HCEC 1CT (cell line): ENCODE results near the gene SNX13.
"Not testable (repeated sequence)": the region's sequence is repeated elsewhere in the genome, so short reads cannot be mapped to it uniquely, and the experiment has no call there.

Experiments used
- DNase-seq: peaks from one replicate; pipeline ENCODE4 v3.0.0-alpha.2; 2017

Gene SNX13

DNA sequence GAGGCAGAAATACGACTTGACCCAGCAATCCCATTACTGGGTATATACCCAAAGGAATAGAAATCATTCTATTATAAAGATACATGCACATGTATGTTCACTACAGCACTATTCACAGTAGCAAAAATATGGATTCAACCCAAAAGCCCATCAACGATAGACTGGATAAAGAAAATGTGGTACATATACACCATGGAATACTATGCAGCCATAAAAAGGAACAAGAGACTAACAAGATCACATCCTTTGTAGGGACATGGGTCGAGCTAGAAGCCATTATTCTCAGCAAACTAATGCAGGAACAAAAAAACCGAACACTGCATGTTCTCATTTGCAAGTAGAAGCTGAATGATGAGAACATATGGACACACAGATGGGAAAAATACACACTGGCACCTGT lies 31.0 kb downstream of the SNX13 start:
- DNase-seq: not testable (repeated sequence)

DNA sequence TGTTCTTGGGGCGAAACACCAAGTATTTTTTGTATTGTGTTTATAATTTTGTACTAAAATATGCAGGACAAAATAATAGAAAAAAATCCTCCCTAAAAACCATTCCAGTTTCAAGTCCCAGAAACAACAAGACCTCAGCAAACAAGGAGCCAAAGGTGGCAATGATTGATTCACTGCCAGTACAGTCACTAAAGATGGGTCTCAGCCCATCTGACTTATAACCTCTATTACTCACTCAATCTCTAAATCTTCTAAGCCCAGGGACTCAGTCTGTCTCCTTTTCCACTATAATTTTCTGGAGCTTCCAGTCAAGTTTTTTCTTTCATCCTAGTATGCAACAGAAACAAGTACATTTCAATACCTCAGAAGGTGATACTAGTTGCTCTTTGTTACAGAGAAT lies 33.3 kb downstream of the SNX13 start:
- peak; percentile 36 for DNase-seq

DNA sequence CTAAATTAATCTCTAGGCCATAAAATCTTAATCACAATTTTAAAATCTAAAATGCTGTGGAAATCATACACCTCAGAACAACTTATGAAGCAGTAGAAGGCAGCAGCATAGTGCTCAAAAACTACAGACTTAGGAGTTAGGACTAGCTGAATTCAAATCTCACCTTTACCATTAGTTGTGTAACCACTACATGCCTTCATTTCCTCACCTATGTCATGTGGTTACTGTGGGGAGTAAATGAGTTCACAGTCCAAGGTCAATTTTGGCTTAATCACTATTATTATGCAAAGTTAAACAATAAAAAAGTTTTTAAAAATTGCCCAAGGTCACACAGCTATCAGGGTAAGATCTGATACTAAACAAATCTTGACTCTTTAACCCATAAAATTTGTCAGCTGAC lies 37.0 kb downstream of the SNX13 start:
- DNase-seq: no peak

DNA sequence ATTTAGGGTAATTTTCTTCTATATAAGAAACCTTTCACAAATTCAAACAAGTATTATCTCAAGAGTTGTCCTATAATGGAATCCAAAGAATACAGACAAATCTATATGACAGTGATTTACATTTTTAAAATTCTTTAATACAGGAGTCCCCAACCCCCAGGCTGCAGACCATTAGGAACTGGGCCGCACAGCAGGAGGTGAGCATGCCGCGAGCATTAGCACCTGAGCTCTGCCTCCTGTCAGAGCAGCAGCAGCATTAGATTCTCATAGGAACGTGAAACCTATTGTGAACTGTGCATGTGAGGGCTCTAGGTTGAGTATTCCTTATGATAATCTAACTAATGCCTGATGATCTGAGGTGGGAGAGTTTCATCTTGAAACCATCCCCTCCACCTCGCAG lies 37.7 kb downstream of the SNX13 start:
- DNase-seq: no peak

DNA sequence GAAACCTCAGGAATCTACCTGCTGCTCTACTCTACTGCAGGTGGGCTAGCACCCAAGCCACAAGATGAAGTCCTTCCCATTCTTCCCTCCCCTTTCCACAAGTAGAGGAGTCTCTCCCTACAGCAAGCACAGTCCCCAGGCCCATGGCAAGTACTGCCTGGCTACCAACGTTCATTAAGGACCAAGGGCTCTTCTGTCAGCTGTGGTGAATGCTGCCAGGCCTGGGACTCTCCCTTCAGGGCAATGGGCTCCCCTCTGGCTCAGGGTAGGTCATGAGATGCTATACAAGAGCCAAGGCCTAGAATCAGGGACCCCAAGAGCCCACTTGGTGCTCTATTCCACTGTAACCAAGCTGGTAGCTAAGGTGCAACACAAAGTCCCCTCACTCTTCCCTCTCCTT lies 39.8 kb downstream of the SNX13 start:
- DNase-seq: no peak

DNA sequence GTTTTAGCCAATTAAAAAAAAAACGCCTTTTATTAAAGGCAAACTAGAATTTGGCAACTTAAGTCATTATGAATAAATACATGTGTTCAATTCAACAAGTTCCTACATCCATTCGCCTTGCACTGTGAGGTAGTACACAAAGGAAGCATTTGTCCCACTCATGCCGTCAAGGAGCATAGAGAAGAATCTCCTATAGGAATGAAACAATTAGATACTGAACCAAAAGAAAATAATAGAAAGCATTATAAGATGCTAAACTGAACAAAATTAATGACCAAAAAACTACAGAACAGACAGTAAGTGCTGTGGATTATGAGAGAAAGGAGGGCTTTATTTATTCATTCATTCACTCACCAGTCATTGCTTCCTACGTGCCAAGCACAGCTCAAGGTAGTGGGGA lies 42.2 kb downstream of the SNX13 start:
- DNase-seq: no peak

DNA sequence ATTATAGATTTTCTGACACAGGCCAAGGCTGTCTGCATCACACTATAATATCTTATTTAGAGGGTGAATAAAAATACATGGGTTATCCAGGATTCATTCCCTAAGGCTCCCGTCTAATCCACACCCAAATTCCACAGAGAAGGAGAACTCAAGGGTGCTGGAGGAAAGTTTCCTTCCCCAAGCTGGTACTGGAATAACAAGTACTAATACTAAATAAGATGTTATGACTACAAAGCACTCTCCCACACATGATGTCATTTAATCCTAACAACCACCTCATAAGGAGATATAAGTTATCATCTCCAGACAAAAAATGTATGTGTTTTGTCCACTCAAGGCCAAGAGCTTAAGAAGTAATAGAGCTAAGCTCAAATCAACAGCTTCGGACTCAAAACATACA lies 53.0 kb downstream of the SNX13 start:
- no peak for DNase-seq

DNA sequence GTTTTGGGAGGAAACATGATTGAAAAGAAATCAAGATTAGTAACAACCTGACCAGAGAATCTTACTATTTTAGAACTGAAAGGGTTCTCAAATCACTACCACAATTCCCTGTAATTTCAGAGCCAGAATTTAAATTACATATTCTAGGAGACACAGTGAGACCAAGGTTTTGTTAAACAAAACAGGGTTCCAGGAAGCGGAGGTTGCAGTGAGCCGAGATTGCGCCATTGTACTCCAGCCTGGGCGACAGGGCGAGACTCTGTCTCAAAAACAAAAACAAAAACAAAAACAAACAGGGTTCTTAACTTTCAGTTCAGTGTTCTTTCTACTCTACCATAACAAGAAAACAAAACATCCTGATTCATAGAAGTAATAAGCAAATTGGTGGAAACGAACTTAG lies 57.6 kb downstream of the SNX13 start:
- no peak for DNase-seq

DNA sequence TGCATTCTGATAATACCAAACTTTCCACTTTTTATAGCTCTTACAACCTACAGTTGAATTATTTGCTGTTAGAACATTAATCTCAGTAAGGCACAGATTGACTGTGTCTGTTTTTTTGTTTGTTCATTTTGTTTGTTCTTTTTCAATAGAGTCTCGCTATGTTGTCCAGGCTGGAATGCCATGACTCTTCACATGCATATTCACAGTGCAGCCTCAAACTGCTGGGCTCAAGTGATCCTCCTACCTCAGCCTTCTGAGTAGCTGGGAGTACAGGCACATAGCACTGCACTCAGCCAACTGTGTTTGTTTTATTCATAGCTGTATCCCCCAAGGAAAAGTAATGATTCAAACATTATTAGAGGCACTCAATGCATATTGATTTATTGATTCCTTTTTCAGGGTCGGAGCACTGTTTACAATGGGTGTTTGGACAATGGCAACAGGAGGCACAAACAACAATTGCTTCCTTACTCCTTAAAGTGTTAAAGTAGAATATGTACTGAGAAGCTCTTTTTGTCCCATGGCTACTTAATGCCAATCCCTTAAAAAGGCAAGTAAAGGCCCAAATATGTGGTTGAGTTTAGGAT lies 61.1 kb downstream of the SNX13 start:
- DNase-seq: no peak

DNA sequence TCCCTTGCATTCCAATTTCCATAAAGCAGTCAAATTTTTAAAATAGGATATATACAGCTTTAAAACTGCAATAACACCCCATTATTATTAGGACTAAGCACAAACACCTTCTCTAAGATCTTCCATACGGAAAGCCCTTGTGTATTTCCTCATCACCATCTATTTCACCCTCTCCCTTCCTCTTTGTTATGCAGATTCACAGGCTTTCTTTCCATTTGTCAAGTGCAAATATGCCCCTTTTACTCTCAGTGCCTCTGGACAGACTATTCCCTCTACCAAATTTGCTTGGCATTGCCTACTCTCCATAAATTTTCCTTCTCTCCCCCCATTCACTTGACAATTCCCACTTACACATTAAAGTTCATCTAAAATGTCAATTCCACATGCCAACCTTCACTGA lies 61.7 kb downstream of the SNX13 start:
- DNase-seq: no peak

DNA sequence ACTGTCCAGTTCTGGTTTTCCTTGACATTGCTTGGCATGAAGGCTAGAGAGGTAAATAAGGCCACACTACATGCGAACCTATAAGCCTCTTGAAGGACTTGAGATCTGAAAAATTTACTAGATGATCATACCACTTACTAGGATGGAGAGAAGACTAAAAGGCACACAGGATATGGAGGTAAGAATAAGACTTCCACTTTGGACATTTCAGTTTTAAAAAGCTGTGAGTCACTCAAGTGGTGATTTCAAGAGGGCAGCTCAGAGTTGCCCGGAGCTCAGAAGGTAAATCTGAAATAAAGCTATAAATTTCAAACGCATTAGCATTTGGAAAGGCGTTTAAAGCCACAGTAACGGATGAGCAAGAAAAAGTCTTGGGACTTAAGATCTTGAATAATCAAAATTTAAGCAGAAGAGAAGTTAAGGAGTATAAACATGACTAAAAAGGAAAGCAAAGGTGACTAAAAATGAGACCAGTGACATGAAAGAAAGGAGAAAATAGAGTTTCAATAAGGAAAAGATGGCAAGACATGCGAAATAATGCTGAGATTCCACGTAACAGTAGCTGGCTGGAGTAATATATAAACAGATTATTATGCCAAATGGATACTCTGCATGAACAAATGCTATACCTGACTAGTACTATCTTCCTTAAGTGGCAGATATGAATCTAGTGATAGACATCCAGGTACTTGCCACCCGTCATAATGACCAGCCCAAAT lies 68.3 kb downstream of the SNX13 start:
- DNase-seq: no peak

DNA sequence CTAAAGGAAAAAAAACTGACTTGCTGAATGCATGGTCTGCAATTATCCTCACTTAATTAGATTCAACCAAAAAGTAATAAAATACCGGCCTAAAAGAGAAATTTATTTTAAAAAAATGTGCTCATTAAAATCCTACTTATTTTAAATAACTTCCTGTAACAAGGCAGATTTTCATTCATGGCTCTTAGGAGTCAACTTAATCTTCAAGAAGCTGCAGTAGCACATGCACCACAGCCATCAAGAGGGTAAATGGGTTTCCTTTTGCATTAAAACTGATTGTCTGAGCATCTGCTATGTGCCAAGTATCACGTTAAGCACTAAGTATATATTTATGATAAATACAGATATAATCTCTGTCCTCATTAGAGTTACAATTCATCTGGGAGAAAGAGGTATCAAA lies 69.9 kb downstream of the SNX13 start:
- DNase-seq: no peak

DNA sequence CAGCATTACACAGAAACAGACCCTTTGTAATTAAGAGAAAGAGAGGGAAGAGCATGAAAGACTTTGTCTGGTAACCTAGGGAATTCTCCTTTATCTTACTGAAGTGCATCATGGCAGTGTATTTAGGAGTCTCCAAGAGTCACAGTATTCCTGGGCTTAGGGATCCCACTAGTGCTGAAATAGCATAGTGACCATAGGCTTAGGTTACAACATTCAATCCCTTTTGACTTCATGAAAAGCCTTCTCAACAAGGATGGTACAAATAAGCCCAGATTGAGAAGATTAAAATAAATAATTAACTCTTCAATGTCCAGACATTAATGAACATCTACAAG lies 76.5 kb downstream of the SNX13 start:
- DNase-seq: no peak

DNA sequence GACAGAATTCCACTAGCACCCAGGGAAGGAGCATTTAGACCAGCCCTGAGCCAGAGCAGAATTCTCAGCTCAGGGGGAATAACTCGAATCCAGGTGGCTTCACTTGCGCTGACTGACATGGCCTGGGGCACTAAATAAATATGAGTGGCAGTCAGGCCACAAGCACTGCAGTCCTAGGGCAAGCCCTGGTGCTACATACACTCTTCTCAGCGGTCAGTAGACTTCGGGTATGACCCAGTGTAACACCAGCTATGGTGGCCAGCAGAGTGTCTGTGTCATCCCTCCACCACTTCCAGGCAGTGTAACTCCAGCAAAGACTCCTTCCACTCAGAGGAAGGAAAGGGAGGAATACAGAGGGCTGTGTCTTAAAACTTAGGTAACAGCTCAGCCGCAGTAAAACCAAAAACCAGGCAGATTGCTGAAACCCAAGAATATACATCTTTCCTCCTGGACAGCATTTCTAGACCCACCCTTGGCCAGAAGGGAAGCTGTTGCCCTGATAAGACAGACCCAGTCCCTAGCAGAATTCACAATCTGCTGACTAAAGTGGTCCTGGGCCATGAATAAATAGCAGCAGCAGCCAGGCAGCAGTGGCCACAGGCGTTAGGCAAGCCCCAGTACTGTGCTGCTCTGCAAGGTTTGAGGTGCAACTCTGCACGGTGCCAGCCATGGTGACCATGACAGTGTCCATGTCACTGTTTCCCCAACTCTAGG lies 77.0 kb downstream of the SNX13 start:
- DNase-seq: no peak

DNA sequence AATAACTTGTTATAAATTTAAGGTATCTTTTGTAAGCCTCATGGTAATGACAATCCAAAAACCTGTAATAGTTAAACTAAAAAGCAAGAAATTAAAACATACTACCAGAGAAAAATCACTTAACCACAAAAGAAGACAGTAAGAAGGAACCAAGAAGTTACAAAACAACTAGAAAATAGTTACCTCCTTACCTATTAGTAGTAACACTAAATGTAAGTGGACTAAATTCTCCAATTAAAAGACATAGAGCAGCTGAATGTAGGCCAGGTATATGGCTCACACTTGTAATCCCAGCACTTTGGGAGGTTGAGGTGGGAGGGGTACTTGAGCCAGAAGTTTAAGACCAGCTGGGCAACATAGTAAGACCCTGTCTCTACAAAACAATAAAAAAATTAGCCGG lies 84.0 kb downstream of the SNX13 start:
- DNase-seq: no peak

DNA sequence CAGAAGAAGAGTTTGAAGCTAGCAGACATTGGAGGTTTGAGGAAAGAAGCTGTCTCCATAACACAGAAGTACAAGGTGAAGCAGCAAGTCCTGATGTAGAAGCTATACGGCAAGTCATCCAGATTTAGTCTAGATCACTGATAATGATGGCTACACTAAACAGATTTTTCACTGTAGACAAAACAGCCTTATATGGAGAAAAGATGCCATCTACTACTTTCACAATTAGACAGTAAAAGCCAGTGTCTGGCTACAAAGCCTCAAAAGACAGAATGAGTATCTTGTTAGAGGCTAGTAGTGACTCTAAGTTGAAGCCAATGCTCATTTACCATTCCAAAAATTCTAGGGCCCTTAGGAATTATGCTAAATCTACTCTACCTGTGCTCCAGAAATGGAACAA lies 85.1 kb downstream of the SNX13 start:
- DNase-seq: no peak

DNA sequence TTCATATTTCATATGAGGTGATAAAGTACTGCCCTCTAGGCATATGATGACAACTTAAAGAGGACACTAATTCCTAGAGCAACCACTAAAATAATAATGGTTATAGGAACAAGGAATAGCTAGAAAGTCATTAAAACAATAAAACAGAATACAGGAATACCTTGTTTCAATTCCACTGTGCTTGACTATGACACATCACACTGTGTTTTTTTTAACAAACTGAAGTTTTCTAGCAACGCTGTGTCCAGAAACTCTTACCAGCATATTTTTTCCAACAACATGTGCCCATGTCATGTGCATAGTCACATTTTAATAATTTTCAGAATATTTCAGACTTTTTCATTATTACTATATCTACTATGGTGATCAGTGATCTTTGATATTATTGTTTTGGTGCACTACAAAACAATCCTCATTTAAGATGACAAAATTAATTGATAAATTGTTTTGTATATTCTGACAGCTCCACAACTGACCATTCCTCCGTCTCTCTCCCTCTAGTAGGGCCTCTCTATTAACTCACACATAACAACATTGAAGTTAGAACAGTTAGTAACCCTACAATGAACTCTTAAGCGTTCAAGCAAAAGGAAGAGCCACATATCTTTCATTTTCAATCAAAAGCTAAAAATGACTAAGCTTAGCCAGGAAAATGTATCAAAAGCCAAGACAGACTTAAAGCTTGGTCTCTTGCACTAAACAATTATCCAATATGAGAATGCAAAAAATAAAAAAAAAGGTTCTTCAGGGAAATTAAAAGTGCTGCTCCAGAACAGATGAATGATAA lies 85.8 kb downstream of the SNX13 start:
- no peak for DNase-seq

DNA sequence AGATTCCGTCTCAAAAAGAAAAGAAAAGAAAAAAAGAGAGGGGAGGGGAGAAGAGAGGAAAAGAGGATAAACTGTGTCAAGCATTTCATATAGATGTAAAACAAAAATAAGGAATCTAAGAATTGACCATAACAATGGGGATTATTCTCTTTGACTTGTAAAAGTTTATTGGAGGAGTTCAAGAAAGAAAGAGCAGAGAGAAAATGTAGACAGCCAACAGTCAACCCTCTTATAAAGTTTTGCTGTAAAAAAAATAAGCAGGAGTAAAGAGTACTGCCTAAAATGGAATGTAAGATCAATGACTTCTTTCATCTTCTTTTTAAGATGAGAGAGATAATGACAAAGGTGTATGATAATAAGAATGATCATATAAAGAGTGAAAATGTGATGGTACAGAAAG lies 87.9 kb downstream of the SNX13 start:
- DNase-seq: no peak

DNA sequence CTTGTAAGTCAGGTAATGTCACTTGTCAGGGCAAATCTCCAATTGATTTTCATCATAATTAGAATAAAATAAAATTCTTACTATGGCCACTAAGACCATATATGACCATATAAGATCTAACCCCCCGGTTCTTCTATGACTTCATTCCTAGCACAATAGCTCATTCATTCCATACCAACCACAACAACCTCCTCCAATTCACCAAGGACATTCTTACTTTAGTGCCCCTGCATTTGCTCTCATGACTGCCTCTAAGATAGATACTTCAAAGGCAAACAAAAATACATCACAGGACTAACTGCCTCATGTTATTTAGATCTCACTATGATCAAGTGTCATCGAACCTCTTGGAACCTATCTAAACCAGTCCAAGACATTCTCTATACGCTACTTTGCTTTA lies 90.8 kb downstream of the SNX13 start:
- DNase-seq: peak; percentile 64

DNA sequence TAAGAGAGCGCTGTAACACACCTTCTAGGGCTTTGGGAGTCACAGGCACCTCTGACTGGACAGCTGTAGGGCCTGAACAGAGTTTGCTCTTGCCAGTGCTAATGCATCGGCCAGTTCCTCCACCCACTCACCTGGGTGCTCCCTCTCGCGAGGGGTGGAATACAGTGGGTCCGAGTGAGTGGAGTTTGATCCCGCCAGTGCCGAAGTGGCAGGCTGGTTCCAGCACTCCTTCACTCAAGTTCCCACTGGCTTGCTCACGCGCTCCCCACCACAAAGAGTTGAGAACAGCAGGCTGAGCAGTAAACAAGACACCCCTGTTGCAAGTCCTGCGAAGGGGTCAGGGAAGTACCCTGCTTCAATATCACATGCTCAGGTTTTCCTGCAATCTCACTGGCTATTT lies 91.8 kb downstream of the SNX13 start:
- DNase-seq: no peak

DNA sequence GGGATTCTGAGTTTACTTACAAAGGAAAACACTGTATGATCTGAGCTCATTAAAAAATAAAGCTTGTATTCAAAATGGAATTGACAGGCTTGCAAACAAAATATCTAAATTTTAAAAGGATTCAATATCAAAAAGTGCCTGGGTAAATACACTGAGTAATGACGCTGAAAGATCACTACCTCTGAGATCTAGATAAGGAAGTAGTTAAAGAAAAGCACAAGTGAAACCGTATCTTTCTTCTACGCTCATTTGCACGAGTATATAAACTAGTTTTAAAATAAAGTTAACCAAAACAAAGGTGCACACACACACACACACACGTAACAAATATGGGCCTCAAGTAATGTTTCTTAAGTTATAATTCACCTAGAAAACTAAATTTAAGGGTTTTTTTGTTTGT lies 93.4 kb downstream of the SNX13 start:
- no peak for DNase-seq

DNA sequence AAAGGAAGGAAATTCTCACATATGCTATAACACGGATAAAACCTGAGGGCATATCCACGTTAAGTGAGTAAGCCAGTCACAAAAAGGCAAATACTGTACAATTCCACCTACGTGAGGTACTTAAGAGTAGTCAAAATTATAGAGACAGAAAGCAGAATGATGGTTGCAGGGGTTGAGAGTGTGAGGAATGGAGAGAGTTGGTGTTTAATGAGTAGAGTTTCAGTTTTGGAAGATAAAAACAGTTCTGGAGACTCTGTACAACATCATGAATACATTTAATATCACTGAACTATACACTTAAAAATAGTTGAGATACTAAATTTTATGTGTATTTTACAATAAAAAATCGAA lies 95.1 kb downstream of the SNX13 start:
- DNase-seq: no peak

DNA sequence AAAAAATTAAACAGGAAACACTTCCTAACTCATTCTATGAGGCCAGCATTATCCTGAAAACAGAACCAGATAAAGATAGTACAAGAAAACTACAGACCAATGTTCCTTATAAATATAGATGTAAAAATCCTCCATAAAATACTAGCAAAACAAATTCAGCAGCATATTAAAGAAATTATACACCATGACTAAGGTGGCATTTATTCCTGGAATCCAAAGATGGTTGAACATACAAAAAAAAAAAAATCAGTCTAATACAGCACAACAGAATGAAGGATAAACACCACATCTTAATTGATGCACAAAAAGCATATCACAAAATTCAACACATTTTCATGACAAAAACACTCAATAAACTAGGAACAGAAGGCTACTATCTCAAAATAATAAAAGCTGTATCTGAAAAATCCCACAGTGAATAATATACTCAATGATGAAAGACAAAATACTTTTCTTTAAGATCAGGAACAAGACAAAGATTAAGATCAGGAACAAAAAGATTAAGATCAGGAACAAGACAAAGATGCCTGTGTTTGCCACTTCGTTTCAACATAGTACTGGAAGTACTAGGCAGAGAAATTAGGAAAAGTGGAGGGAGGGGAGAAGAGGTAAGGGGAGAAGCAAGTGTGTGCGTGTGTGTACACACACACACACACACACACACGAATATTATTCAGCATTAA lies 95.6 kb downstream of the SNX13 start:
- no peak for DNase-seq
